GM12801 (cell line): ENCODE data around the gene MYO15A.

Experiments
- CTCF ChIP-seq: IDR thresholded peaks from one replicate; pipeline ENCODE4 v1.5.1; 2011; ENCODE audit warnings: control low read depth; ENCODE audit not compliant: insufficient read length; ENCODE audit errors: extremely low read depth

MYO15A gene

GRCh38 chr17:18176176-18176575 lies 67.6 kb downstream of the MYO15A start:
- TF ChIP-seq CTCF, result no peak

- TF ChIP-seq CTCF, result no peak
Measured at GRCh38 chr17:18177133-18177532, 68.6 kb downstream of the MYO15A start.

- no peak for TF ChIP-seq CTCF
Measured at GRCh38 chr17:18177722-18178121, 69.2 kb downstream of the MYO15A start.

DNA sequence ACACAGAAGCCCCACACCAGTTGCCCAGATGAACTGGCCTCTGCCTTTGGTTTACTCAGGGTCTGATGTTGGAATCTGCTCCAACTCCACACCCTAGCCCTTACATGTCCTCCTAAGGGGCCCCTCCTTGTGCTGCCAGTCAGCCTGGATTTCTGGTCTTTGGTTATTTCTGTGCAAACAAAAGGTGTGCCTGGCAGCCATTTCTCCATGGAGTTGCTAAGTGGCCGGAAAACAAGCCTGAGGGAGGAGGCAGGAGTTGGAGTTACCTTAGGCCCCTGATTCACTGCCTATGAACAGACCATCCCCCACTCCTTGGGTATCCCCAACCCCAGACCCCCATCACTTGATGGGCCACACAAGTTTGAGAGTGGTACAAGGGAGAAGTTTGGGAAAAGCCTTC lies 70.6 kb downstream of the MYO15A start:
- TF ChIP-seq CTCF, result no peak

DNA sequence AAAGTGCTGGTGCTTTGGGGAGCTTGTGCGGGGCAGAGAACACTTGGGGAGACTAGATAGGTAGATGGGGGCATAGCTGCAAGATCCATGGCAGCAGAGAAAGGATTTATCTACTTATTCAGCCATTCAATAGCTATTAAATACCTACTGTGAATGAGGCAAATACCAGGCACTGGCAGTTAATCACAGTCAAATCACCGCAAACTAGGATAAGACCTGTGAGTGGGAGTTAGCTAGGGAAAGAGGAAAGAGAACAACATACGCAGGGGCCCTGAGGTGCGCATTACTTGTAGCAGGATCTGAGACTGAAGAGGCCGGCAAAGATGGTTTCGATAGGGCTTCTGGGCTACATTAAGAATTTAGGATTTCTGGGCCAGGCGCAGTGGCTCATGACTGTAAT lies 71.2 kb downstream of the MYO15A start:
- no peak for TF ChIP-seq CTCF

DNA sequence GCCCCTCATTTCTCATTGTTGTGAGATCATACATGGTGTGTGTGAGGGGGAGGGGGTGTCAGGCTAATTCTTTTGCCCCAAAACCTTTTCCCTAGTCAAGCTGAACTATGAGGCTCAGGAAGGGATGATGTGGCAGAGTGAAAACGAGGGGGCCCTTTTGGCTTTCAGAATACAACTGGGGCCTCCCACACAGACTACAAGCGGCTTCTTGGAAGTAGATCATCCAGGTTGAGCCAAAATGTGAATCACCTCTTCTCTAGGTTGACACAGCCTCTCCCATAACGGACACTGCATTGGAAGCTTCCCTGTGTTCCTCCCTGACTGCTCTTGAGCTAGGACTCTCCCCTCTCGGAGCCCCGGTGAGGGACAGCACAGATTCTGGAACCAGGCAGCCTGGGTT lies 72.8 kb downstream of the MYO15A start:
- TF ChIP-seq CTCF, result no peak

- TF ChIP-seq CTCF, result no peak
Measured at GRCh38 chr17:18182110-18182977, 73.8 kb downstream of the MYO15A start.

DNA sequence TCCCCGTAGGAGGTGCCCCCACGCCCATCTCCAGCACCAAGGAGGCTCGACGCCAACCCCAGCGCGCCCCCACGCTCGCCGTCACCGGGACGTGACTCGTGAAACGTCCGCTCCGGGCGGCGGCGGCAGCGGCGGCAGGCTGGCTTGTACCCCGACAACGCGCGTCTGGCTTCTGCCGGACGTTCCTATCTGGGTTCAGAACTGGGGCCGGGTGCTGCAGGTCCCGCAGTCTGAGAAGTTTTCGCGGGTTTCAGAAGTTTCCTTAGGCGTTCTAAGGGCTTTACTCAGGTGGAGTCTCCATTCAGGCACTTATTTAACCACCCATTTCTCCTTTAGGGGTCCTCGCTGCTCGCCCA lies 74.4 kb downstream of the MYO15A start:
- no peak for TF ChIP-seq CTCF
